Measurements from ENCODE around the gene CANX. TPM values are rescaled to one million over a fixed set of nuclear protein-coding genes. Genes with fewer than 3 reads are reported as not detected.

Gene CANX, protein sequence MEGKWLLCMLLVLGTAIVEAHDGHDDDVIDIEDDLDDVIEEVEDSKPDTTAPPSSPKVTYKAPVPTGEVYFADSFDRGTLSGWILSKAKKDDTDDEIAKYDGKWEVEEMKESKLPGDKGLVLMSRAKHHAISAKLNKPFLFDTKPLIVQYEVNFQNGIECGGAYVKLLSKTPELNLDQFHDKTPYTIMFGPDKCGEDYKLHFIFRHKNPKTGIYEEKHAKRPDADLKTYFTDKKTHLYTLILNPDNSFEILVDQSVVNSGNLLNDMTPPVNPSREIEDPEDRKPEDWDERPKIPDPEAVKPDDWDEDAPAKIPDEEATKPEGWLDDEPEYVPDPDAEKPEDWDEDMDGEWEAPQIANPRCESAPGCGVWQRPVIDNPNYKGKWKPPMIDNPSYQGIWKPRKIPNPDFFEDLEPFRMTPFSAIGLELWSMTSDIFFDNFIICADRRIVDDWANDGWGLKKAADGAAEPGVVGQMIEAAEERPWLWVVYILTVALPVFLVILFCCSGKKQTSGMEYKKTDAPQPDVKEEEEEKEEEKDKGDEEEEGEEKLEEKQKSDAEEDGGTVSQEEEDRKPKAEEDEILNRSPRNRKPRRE
- total RNA-seq (ENCODE audit: low replicate concordance): 626 and 2,020 TPM in 2 replicates

GRCh38 chr5:179698935-179699615, at the start of gene CANX:
Gene CANX (plus strand): TSS chr5:179698967. CDS start chr5:179705682, 6,715 bp downstream.

DNA sequence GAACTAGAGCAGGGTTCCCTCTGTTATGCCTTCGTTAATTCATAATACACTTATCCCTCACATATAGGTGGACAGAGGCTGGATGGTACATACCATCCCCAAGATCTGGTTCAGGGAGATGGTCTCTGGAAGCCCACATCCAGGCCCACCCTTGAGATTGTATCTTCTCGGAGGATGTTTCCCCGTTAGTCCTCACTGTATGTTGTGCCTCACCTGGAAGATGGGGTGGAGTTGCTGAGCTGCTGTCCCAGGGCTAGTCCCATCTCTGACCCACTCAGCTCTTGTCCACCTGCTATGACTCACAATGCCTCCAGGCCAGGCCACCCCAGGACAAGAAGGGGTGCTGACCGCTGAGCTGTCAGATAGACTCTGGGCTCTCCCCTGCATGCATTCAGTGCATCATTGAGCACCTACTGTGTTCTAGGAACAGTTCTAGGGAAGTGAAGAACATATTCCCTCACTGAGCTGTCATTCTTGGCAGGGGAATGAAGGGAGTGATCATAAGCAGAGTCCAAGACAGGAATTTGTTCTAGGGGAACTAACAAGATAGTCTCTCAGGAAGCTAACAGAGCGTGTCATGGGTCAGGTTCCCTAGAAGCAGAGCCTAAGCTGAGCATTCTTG, 17.9 kb upstream of the CANX start, which contains the start of gene CBY3:
CBY3 (minus strand) TSS at position 255 of the 622 bp plus-strand sequence; CDS start at position 139, 116 bp downstream.

GRCh38 chr5:179732412-179732917, 33.7 kb downstream of the CANX start, which contains the start of gene MAML1:
Gene MAML1 (plus strand): TSS chr5:179732822. CDS start chr5:179733113, 291 bp downstream.

Other genes starting within 250 kb of the CANX start
- 42.7 and 47.3 TPM in 2 replicates for gene RUFY1, start 148.4 kb upstream of the CANX start, total RNA-seq (ENCODE audit: low replicate concordance)
- 499 and 848 TPM in 2 replicates for gene HNRNPH1, start 75.3 kb upstream of the CANX start, total RNA-seq (ENCODE audit: low replicate concordance)
- gene CBY3, start 17.9 kb upstream of the CANX start, total RNA-seq (ENCODE audit: low replicate concordance): not detected in 2 replicates
- 2.2 and 4.7 TPM in 2 replicates for gene MAML1, start 33.9 kb downstream of the CANX start, total RNA-seq (ENCODE audit: low replicate concordance)
- gene LTC4S, start 95.0 kb downstream of the CANX start, total RNA-seq (ENCODE audit: low replicate concordance): 1.3 and 1.8 TPM in 2 replicates
- gene MGAT4B, start 107.9 kb downstream of the CANX start, total RNA-seq (ENCODE audit: low replicate concordance): 120 and 150 TPM in 2 replicates
- 446 and 623 TPM in 2 replicates for gene SQSTM1, start 121.9 kb downstream of the CANX start, total RNA-seq (ENCODE audit: low replicate concordance)
- gene MRNIP, start 159.8 kb downstream of the CANX start, total RNA-seq (ENCODE audit: low replicate concordance): 8.6 and 14.4 TPM in 2 replicates
- 37.8 and 57.7 TPM in 2 replicates for gene TBC1D9B, start 208.9 kb downstream of the CANX start, total RNA-seq (ENCODE audit: low replicate concordance)

Data from smooth muscle cell of the coronary artery (primary cell).